Stimulated activated CD4-positive, alpha-beta T cell treated with anti-CD3 and anti-CD28 coated beads, Interleukin-15, amount 100 ng/mL, for 48 hours (primary cell): ENCODE data around the gene CGNL1.
A peak's percentile ranks its signal among the peaks of the same experiment; 100 is the strongest.

Experiments
- DNase-seq, 2 donors: peaks; one replicate each; pipeline ENCODE4 v3.0.0-alpha.2; 2020; ENCODE audit warnings: low read depth in 2 of 2

CGNL1 gene

GRCh38 chr15:57375827-57376695, at the start of gene CGNL1:
CGNL1 (plus strand) TSS chr15:57376505; CDS start chr15:57438000, 61,495 bp downstream.
- DNase-seq: no peak

- no peak for DNase-seq
Measured at GRCh38 chr15:57327985-57328471, 48.3 kb upstream of the CGNL1 start.

- no peak for DNase-seq
Measured at GRCh38 chr15:57328479-57328878, 47.8 kb upstream of the CGNL1 start.

- DNase-seq: no peak
Measured at GRCh38 chr15:57328897-57329296, 47.4 kb upstream of the CGNL1 start.

GRCh38 chr15:57329582-57330367, 46.5 kb upstream of the CGNL1 start:
- DNase-seq: no peak

GRCh38 chr15:57330619-57331340, 45.5 kb upstream of the CGNL1 start:
- no peak for DNase-seq

GRCh38 chr15:57332326-57332725, 44.0 kb upstream of the CGNL1 start:
- no peak for DNase-seq

GRCh38 chr15:57333487-57333886, 42.8 kb upstream of the CGNL1 start:
- no peak for DNase-seq

- DNase-seq: no peak
Measured at GRCh38 chr15:57334257-57334656, 42.0 kb upstream of the CGNL1 start.

GRCh38 chr15:57335293-57335715, 41.0 kb upstream of the CGNL1 start:
- no peak for DNase-seq

- DNase-seq: no peak
Measured at GRCh38 chr15:57335719-57336118, 40.6 kb upstream of the CGNL1 start.

GRCh38 chr15:57337868-57338411, 38.4 kb upstream of the CGNL1 start:
- DNase-seq: no peak

- no peak for DNase-seq
Measured at GRCh38 chr15:57339321-57339720, 37.0 kb upstream of the CGNL1 start.

GRCh38 chr15:57340682-57341259, 35.5 kb upstream of the CGNL1 start:
- DNase-seq: peak in 1 of 2 donors; percentile 7

GRCh38 chr15:57343048-57343447, 33.3 kb upstream of the CGNL1 start:
- DNase-seq: no peak

GRCh38 chr15:57343498-57343897, 32.8 kb upstream of the CGNL1 start:
- no peak for DNase-seq

GRCh38 chr15:57344282-57344681, 32.0 kb upstream of the CGNL1 start:
- no peak for DNase-seq

- no peak for DNase-seq
Measured at GRCh38 chr15:57345584-57345983, 30.7 kb upstream of the CGNL1 start.

- no peak for DNase-seq
Measured at GRCh38 chr15:57348081-57348480, 28.2 kb upstream of the CGNL1 start.

- DNase-seq: no peak
Measured at GRCh38 chr15:57352535-57353316, 23.6 kb upstream of the CGNL1 start.
